ENCODE measurements around the gene FAM168A.

The FAM168A gene, protein sequence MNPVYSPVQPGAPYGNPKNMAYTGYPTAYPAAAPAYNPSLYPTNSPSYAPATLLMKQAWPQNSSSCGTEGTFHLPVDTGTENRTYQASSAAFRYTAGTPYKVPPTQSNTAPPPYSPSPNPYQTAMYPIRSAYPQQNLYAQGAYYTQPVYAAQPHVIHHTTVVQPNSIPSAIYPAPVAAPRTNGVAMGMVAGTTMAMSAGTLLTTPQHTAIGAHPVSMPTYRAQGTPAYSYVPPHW

DNA sequence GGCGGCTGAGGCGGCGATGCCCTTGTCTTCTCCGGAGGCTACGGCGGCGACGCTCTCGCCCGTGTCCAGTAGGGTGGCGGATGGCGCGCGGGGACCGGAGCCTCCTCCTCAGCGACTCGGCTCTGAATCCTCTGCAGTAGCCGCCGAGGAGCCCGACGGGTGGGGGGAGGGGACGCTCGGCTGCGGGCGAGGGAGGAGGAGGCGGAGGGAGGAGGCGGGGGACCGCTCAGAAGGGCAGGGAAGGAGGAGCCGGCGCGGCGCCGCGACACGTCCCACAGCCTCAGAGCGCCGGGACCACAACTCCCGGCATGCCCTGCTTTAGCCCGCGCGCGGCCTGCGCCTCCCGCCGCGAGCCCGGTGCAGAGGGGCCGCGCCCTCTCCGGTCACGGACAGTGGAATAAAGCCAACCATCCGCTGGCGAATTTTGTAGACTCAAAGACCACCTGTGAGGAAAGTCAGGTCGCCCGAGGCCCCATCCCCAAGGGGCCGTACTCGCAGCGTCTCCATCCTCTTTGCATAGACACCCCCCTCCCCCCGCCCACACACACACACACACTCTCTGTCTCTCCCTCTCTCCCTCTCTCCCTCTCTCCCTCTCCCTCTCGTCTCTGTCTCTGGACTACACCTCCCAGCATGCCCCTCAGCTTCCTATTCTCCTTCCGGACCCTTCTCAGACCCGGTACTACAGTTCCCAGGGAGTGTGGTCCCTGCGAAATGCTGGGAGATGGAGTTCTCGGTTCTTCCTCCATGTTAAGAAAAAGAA is at the start of gene FAM168A:
FAM168A (minus strand) TSS at position 157 of the 763 bp plus-strand sequence. CDS start 129,638 bp downstream, outside the sequence.
- peak; percentile 94 to 96 for DNase-seq

DNA sequence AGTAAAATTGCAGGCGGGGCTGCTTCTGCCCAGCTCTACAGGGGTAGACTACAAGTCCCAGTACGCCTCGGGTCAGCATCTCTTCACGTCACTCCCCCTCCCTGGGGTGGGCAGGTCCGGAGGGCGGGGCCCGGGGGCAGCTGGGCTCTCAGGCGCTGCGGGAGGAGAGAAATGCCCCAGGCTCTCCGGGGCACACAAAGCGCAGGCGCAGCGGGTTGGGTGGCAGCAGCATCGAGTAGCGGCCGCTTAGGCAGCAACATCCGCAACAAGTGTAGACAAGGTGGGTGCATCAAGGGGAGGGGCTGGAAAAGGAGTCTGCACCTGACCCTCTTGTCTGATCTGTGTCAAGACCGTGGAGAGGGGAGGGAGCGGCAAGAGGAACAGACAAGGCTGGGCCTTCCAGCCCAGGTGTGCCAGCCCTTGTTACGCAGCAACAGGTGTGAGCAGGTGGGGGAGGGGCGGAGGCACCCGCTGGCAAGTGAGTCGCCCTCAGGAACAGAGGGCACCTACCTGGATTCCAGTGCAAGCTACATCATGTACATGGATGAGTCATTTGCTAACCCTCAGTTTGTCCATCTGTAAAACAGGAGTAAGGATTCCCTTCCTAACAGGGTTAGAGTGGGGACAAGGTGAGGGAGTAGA is 49.7 kb upstream of the FAM168A start:
- DNase-seq = peak; percentile 96

DNA sequence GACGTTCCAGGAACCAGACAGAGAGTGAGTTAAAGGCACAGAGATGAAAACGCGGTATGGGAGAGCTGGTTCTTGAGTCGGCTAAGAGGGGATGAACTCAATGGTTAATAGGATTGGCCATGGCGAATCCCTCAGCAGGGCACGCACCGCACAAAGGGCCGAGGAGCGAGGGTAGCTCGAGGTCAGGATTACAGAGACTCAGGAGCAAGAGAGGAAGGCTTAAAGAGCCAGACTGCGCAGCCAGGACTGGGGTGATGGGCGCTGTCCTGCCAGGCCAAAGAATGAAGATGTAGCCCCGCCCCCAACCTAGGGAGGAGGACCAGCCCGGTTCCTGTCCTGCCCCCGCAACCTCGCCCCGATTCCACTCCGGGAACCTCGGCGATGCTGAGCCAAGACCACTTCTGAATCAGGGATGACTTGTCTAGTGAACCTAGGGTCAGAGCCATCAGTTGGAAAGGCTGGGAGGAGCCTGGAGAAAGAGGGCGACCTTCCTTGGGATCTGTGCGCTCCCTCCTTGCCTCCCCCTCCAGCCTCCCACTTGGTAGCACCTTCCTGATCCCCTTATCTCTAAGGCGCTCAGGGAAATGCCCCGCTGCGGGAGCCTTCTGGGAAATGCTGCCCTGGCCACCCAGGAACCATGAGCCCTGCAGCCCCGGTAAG is 48.2 kb upstream of the FAM168A start, which contains the start of gene PLEKHB1:
PLEKHB1 (plus strand) TSS at position 610 of the 660 bp plus-strand sequence; CDS start at position 638, 28 bp downstream.
- no peak for DNase-seq

DNA sequence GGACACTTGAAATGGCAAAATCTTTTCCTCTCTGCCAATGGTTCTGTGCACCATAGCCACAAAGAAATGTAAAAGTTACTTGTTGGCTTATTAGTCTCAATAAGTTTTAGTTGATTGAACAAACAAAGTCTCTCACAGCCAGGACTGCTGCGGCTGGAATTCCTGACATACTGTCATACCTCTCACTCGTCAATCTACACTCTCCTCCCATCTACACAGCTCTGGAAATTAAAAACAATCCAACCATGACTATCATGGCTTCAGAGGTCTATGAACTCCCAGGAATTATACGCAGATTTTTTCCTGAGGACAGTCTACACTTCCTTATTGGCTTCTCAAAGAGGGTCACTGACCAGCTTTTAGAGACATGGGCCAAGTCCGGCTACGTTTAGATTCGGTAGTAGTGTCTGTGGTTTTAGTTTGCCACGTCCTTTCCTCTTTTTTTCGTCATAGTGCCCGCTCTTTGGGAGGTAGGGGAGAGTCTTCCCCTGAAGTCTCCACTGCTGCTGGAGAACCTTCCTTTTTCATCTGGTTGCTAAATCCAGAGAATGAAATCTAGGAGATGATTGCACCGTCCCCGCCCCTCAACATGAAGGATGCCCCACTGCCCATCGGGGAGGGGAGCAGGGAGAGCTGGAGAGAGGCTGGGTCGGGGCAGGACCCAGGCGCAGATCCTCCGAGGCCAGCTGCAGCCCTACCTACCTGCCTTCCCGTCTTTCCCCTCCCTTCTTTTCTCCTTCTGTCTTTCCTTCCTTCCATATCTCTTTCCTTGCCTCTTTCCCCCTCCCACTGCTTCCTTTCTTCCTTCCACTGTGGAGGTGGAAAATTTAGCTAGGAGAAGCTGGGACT is 47.4 kb upstream of the FAM168A start:
- DNase-seq = no peak

DNA sequence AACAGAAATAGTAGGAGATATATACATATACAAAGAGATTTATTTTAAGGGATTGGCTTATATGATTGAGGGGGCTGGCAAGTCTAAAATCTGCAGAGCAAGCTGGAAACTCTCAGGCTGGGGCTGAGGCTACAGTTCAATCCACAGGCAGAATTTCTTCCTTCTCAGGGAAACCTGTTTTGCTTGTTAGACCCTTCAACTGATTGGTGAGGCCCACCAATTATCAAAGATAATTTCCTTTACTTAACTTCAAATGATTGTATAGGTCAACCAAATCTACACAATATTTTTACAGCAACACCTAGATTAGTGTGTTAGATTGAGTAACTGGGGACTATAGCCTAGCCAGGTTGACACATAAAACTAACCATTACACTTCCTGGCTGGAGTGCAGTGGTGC is 43.8 kb upstream of the FAM168A start:
- no peak for DNase-seq

DNA sequence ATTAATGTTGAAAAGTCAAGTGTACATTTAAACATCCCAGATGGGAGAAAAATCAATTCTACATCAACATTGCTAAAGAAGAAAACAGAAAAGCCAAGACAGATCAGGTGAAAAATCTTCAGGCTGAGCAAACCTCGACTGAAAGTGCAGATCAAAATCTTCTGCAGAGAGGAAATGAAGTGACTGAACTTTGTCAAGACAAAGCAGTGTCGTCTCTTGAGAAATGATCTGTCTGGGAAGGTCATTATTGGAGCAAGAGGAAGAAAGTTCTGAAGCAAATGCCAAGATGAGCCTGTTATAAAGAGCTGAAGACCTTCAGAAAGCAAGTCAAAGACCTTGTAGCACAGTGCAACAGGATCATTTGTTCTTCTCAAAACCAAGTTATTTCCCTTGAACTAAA is 42.7 kb upstream of the FAM168A start:
- no peak for DNase-seq

DNA sequence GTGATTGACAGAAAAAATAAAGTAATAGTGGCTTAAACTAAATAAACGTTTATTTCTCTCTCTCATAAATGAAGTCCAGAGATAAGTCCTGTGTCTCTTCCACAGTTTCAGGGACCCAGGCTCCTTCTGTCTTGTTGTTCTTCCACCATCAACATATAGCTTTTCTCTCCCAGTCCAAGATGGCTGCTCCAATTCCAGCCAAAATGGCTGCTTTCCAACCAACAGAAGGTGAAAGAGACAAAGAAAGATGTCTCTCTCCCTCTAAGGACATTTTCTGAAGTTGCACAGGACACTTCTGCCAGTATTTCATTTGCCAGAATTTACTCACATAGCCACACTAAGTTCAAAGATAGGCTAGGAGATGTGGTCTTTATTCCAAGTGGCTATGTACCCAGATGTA is 39.1 kb upstream of the FAM168A start:
- DNase-seq = no peak

DNA sequence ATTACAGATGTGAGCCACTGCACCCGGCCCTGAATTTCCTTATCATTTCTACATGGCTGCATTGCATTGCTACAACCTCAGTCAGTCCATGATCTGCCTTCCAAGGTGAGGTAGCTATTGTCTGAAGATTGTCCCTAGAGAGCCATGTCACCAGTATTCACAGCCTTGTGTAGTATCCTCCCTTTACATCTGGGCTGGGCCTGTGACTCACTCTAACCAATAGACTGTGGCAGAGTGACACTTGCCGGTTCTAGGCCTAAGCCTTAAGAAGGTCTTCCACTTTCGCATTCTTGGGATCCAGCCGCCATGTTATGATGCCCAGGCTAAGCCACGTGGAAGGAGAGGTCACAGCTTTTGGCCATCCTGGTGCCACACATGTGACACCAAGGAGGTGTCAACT is 38.3 kb upstream of the FAM168A start:
- no peak for DNase-seq

DNA sequence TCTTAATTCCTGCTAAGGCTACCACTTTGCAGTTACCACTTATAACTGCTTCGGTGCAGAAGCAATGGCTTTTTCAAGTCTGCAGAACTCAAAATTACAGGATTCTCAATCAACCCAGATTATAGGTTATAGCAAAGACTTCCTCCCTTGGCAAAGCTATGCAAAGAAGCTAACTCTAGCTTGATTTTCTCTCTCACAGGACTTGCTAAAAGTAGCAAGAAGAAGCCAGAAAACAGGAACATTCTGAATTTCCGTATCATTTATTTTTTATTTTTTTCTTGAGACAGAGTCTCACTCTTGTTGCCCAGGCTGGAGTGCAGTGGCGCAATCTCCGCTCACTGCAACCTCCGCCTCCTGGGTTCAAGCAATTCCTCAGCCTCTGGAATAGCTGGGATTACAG is 37.8 kb upstream of the FAM168A start:
- DNase-seq = no peak

DNA sequence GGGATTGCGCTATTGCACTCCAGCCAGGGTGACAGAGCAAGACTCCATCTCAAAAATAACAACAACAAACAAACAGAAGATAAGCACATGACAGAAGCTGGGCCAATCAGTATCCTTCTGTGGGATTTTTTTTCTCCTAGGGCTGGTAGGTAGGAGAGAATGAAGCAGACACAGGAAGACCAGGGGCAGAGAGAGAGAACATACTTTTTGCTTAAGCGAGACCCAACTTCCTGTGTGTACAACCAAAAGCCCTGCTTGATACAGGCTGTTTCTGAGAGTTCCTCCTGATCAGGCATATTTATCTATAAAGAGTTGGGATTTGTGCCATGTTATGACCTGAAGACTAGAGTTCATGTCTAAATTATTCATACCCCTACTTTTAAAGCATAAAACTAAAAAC is 36.1 kb upstream of the FAM168A start:
- DNase-seq = no peak

DNA sequence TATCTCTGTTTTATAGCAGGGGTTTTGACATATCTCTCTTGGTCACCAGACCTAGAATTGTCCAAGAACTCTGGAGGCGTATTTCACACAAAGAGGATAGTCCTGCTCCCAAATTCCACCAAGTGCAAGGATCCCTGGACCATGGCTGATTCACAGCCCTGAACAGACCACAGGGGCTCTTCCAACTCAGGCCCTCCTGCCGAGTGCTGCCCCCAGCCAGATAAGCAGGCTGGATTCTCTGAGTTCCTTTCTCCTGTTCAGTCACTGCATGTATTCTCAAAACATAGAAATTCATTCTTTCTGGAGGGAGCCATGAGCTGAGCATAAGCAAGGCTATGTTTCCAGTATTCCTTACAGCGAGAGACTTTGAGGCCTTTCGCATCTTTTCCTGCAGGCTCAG is 35.1 kb upstream of the FAM168A start:
- DNase-seq = no peak

DNA sequence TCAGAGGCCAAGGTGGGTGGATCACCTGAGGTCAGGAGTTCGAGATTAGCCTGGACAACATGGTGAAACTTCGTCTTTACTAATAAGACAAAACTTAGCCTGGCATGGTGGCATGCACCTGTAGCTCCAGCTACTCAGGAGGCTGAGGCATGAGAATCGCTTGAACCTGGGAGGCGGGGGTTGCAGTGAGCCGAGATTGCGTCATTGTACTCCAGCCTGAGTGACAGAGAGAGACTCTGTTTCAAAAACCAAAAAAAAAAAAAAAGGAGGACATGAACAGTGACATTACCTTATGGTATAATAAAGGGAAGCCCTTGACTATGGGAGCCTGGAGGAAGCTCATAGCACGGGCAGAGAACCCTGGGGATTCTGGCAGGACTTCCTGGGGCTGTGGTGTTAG is 32.0 kb upstream of the FAM168A start:
- no peak for DNase-seq

DNA sequence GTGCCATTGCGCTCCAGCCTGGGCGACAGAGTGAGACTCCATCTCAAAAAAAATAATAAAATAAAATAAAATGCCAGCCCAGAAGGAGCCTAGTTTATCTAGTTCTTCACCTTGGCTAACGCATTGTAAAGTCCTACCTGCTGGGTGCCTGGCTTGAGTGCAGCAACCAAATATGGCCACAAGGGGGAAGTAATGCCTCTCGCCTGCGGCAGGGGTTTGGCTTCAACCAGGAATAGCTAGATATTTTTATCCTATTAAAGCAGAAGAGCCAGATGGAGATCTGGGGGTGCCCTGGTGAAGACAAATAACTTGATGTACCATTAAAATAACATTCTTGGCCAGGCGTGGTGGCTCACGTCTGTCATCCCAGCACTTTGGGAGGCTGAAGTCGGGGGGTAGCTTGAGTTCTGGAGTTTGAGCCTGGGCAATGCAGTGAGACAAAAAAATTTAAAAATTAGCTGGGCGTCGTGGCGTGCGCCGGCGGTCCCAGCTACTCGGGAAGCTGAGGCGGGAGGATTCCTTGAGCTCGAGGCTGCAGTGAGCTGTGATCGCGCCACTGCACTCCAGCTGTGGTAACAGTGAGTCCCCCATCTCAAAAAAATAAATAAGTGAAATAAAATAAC is 27.9 kb upstream of the FAM168A start:
- peak; percentile 68 to 73 for DNase-seq

DNA sequence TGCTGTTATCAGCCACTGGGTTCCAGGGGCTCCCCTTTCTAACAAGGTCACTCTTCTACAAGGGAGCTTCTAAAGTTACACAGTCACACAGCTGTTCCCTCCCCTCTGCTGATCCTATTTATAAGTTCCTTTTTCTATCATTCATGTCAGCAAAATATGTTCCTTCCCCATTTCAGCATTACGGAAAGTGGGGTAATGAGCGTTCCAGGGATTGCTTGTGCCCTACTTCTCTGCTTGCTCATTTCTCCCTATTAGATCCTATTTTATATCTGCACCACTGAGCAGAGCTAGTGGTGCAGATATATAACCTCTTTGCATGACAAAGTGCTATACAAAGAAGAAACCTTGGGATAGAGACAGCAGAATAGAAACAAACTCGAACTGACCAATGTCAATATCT is 25.8 kb upstream of the FAM168A start:
- DNase-seq = no peak

DNA sequence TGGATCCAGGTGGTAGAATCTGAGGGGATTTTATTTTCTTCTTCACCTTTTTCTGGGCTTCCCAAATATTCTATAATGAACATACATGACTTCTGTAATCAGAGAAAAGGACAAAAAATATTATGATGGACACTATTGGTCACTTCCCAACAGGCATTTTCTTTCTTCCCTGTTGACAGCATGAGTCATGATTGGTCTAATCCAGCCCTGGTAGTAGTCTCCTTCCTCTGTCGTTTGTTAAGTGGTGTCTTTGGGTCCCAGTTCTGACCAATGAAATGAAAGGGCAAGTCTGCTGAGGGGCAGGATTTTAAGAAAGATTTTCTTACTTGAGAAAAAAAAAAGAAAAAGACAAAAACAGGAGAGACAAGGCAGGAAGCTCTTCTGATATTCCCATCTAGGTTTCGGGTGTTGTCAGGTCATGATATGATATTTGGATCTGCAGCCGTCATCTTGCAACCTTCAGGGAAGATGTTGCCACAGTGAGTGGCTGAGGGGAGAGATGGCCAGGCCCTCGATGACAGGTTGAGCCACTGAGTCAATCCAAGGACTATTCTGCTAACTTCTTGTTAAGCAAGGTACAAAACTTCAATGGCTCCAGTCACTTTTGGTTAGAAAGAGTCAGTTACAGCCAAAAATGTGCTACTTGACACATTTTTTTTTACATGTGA is 25.1 kb upstream of the FAM168A start:
- DNase-seq = no peak

DNA sequence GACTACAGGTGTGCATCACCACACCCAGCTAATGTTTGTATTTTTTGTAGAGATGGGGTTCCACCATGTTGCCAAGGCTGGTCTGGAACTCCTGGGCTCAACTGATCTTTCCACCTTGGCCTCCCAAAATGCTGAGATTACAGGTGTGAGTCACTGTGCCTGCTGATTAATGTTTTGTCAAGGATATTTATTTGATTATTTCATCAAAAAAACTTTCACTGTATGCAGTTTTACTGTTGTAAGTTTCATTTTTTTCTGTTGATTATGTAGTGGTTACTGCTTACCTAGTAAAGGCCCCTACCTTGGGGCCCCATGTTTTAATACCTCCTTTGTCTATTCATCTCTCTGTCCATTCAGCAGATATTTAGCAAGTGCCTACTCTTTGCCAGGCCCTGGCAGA is 16.7 kb upstream of the FAM168A start:
- no peak for DNase-seq

DNA sequence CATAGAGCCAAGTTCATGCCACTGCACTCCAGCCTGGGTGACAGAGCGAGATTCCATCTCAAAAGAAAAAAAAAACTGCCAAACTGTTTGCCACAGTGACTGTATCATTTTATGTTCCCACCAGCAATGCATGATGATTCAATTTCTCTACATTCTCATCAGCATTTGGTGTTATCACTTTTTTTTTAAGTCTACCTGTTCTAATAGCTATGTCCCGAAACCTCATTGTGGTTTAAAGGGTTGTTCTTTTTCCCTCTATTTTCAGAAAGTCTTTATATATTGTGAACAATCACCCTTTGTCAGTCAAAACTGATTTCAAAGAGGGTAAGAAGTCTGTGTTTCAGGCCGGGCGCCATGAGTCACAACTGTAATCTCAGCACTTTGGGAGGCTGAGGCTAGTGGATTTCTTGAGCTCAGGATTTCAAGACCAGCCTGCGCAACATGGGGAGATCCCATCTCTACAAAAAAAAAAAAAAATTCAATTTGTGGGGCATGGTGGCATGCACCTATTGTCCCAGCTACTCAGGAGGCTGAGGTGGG is 14.8 kb upstream of the FAM168A start:
- no peak for DNase-seq

DNA sequence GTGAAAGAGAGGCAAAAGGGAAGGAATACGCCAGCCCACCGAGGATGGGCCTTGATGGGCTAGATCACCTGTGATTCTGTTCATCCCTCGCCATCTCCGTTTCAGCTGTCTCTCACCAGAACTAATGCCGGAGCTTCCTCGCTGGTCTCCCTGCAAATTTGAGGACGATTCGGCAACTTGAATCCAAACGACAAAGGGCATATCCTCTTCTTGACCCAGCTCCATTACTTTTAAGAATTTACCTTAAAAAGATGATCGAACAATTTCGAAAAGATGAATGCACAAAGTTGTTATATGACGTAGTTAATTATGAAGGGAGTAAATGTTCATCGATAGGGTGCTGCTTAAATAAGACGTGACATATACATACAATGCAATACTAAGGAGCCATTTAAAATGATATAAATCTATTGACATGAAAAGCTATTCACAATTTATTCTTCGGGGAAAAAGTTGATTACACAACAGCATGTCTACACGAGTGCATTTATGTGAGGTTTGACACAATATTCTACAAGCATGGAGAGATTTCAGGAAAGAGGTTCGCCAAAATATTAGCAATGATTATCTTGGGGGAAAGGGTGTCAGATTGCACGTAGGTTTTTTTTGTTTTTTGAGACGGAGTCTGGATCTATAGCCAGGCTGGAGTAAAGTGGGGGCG is 937 bp upstream of the FAM168A start:
- no peak for DNase-seq

DNA sequence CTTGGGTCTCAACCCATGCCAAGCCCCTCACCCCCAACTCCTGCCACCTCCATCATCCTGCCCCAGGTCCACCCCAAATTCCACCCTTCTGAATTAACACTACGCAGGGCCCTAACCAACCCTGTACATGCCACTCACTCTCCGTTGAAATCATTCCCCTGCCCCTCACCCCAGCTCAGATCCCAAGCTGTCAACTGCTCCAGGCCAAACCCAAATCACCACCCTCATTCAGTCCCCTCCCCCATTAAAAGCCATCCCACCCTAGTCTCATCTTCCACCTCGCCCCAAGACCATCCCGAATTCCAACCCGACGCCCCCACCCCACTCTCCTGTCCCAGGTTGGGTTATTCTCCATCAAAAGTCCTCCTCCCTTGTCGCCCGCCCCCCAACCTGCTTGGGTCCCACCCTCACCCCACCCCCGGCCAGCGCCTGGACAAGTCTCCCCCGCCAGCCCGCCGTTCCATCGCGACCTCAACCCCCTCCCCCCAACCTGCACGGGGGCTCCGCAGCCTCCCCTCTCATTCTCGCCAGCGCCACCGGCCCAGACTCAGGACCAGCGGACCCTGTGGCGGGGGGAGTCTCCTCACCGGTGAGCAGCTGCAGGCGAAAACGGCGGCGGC is 466 bp downstream of the FAM168A start:
- DNase-seq = no peak

DNA sequence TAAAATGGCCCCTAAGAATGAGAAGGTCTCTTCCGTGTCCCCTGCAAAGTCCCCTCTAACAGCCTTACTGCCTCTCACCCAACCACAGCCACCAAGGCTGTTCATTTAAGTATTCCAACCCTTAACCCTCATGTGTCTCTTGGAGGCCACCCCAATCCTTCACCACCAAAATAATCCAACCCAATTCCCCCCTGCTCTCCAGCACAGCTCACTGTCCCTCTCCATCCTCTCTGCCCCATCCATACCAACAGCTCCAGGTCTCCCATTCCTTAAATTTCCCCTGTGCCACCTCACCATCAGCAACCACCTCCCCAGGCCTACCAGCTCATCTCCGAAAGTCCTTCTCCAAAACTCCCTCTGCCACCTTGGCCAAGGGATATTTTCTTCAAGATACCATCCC is 1.4 kb downstream of the FAM168A start:
- no peak for DNase-seq

All from CD4-positive, alpha-beta T cell treated with Interleukin-1 beta for 1 hour (primary cell).